PFSK-1 (cell line): ENCODE measurements around the gene PSRC1.
A peak's percentile ranks its signal among the peaks of the same experiment; 100 is the strongest.

ENCODE experiments used
- FOXP2 ChIP-seq: optimal IDR thresholded peaks from 2 replicates; pipeline ENCODE3; 2011; ENCODE audit warnings: borderline replicate concordance, control low read depth, inconsistent platforms; ENCODE audit not compliant: insufficient read depth; ENCODE audit errors: extremely low read length, extremely low read depth
- POLR2AphosphoS5 ChIP-seq: IDR thresholded peaks from 2 replicates; pipeline ENCODE4 v1.6.1; 2012; ENCODE audit warnings: low read depth, mild to moderate bottlenecking, control low read depth, low read length, moderate library complexity
- SIN3A ChIP-seq: IDR thresholded peaks from 2 replicates; pipeline ENCODE4 v1.6.1; 2012; ENCODE audit warnings: mild to moderate bottlenecking, low read length, moderate library complexity, borderline replicate concordance; ENCODE audit not compliant: insufficient read depth
- TAF1 ChIP-seq: IDR thresholded peaks from 2 replicates; pipeline ENCODE4 v1.6.1; 2012; ENCODE audit warnings: low read length, control low read depth, borderline replicate concordance; ENCODE audit not compliant: insufficient read depth
- TF ChIP-seq, protein P1 (sequence below), 2 experiments: IDR thresholded peaks; 2 replicates each; pipeline versions ENCODE4 v1.6.1 to v1.8.0; 2011 to 2012; ENCODE audit warnings: low read depth in 2 of 2, low read length in 2 of 2, control low read depth in 1 of 2, inconsistent platforms in 1 of 2, mild to moderate bottlenecking in 1 of 2, moderate library complexity in 1 of 2; ENCODE audit not compliant: insufficient read depth in 1 of 2

PSRC1 gene

DNA sequence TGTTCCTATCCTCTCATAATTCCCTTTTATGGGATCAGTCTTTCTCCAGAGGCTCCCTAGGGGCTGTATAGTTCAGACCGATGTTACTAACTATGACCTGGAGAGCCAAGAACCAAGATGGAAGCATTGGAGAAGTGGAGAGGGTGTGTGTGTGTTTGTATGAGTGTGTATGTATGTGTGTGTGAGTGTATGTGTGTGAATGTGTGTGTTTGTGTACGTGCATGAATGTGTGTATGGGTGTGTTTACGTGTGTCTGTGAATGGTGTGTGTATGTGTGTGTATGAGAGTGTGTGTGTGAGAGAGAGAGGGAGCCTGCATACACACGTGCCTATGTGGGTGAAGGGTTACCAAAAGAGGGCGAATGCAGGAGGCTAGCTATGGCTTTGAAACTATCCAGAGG lies 18.9 kb upstream of the PSRC1 start:
- TF ChIP-seq SIN3A, result no peak
- TF ChIP-seq, protein P1, sequence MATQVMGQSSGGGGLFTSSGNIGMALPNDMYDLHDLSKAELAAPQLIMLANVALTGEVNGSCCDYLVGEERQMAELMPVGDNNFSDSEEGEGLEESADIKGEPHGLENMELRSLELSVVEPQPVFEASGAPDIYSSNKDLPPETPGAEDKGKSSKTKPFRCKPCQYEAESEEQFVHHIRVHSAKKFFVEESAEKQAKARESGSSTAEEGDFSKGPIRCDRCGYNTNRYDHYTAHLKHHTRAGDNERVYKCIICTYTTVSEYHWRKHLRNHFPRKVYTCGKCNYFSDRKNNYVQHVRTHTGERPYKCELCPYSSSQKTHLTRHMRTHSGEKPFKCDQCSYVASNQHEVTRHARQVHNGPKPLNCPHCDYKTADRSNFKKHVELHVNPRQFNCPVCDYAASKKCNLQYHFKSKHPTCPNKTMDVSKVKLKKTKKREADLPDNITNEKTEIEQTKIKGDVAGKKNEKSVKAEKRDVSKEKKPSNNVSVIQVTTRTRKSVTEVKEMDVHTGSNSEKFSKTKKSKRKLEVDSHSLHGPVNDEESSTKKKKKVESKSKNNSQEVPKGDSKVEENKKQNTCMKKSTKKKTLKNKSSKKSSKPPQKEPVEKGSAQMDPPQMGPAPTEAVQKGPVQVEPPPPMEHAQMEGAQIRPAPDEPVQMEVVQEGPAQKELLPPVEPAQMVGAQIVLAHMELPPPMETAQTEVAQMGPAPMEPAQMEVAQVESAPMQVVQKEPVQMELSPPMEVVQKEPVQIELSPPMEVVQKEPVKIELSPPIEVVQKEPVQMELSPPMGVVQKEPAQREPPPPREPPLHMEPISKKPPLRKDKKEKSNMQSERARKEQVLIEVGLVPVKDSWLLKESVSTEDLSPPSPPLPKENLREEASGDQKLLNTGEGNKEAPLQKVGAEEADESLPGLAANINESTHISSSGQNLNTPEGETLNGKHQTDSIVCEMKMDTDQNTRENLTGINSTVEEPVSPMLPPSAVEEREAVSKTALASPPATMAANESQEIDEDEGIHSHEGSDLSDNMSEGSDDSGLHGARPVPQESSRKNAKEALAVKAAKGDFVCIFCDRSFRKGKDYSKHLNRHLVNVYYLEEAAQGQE (IDR thresholded peaks at IDR 0.05; ENCODE audit: insufficient read depth in 1 of 2, low read depth in 2 of 2, low read length in 2 of 2), result no peak
- no peak for TF ChIP-seq TAF1
- TF ChIP-seq FOXP2, result no peak
- no peak for TF ChIP-seq POLR2AphosphoS5

DNA sequence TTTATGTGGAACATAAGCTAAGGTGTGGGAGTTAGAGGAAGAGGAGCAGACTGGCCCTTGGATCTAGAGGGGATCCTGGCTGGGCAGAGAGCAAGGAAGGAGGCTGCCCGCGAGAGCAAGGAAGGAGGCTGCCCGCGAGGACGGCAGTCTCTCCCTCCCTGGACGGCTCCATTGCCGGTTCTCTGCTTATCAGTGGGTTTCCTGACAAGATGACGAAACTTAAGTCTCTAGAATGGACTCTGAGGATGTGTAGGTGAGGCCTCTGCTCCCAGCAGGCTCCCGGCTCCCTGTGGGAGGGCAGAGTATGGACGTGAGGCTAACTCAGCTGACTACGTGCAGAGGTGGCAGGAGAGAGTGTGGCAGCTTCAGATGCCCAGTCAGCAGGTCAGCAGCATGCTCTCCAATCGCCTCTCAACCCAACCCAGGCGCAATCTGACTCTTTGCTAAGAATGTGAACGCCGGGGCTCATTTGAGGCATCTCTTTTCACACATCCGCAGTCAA lies 17.8 kb upstream of the PSRC1 start:
- TF ChIP-seq FOXP2 (no peak), POLR2AphosphoS5 (no peak), TAF1 (no peak), SIN3A (no peak)
- TF ChIP-seq, protein P1 (IDR thresholded peaks at IDR 0.05; ENCODE audit: insufficient read depth in 1 of 2, low read depth in 2 of 2, low read length in 2 of 2), result no peak

DNA sequence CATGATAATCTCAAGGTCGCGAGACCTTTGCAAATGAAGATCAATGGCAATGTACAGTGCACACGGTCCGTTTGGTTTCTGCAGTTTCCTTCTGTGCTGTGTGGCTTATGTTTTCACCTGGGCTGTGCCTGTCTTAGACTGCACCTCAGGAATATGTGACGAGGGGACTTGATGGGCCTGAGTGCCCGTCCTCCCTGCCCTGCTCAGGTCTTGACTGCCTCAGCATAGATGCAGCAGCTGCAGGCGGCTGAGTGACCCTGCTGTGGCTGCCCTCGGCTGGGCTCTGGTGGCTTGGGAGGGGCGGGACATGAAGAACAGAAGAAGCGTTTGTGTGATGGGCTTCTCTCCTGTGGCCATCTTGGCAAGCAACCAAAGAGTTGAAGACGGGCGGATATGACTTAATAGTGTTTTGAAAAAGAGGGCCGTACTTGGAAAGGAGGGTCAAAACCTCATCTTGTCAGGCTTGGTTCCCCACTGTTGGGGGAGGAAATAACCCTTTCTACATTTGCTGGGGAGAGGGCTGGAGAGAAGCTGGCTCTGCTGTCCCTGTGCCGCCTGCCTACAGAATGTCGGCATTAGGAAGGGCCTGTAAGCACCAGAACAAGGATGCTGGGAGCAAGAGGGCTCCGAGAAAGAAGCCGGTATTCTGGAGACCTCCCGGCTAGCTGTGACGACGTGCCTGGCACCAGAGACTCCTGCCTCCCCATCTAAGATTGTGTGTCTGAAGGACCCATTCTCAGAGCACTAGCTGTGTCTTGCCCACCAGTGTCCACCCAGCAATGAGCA lies 16.8 kb upstream of the PSRC1 start:
- TF ChIP-seq SIN3A (no peak), POLR2AphosphoS5 (no peak), FOXP2 (no peak), TAF1 (no peak)
- TF ChIP-seq, protein P1 (IDR thresholded peaks at IDR 0.05; ENCODE audit: insufficient read depth in 1 of 2, low read depth in 2 of 2, low read length in 2 of 2), result no peak

DNA sequence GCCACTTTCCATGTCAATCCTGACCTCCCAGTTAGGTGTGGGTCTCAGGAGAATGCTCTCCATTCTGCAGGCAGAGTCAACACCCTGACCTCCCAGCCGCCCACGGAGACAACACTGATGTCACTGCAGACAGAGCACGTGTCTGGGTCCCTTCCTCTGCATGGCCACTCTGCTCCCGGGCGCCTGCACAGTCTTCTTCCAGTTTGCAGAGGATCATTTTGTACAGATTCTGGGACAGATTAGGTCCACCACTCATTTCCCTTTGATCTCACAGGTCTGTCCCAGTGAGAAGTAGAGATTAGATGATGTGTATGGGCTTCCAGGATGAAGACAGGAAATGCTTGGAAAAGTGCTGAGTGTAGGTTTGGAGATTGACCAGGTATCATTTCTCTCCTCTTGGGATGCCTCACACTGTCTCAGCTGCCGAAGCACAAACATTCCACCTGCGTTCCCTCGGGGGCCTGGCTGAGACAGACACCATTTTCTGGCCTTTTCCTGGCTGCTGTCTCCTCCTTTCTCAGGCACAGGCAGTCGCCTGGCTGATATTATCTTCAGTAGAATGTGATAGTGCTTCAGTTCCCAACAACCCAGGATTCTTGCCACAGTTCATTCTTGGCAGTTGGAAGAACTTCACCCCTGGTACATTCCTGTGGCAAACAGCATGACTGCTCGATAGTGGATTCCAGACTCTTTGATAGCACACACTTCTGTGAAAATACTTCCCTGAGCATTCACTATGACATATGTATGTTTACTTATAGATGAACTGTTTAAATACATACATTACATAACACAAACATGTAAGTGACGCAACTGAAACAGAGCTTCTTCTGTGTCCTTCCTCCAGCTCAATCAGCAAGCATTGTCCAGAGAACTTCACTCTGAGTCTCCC lies 16.0 kb upstream of the PSRC1 start:
- TF ChIP-seq TAF1 (no peak), FOXP2 (peak; percentile 29)

DNA sequence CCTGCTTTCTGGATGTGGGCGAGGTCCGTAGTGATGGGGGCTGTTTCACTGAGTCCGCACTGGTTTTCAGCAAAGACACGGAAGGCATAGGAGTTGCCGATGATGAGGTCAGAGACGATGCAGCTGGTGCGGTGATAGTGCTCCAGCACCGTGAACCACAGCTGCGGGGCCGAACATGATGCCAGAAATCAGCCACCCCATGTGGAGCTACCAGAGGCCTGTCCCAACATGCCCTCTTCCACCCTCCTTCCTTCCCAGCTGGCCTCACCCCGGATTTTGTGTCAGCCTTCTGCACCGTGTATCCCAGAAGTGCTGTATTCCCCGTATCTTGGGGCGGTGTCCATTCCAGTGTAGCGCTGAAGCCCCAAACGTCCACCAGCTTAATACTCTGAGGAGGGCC lies 13.8 kb upstream of the PSRC1 start:
- no peak for TF ChIP-seq FOXP2
- no peak for TF ChIP-seq TAF1
- TF ChIP-seq POLR2AphosphoS5, result no peak
